ENCODE results near the gene COA8. TPM values are rescaled to one million over a fixed set of nuclear protein-coding genes. Genes with fewer than 3 reads are reported as not detected.

The COA8 gene
- total and polyA plus RNA-seq, 9 of the 15 experiments (the other 6 are each of a cell fraction or from before 2014, with no cell fraction given), result 5.0 to 35.3 (median 25.7) TPM

DNA sequence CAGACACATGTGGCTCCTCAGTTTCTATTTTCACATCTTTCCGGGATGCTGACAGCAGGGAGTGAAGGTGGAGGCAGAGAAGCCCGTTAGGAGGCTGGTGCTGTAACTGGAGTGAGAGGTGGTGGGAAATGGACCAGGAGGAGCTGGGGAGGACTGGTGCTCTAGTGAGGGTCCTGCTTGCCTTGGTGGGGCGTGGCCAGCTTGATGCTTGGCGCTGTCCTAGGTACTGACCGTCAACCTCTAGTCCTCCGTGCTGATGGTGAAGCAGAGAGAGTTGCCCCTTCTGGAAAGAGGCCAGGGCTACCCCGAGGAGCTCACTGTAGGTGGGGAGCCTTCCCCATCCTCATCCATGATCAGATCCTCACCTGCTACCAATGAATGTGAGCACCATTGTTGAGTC lies 32.4 kb upstream of the COA8 start (continued):
- TF ChIP-seq, protein P1, sequence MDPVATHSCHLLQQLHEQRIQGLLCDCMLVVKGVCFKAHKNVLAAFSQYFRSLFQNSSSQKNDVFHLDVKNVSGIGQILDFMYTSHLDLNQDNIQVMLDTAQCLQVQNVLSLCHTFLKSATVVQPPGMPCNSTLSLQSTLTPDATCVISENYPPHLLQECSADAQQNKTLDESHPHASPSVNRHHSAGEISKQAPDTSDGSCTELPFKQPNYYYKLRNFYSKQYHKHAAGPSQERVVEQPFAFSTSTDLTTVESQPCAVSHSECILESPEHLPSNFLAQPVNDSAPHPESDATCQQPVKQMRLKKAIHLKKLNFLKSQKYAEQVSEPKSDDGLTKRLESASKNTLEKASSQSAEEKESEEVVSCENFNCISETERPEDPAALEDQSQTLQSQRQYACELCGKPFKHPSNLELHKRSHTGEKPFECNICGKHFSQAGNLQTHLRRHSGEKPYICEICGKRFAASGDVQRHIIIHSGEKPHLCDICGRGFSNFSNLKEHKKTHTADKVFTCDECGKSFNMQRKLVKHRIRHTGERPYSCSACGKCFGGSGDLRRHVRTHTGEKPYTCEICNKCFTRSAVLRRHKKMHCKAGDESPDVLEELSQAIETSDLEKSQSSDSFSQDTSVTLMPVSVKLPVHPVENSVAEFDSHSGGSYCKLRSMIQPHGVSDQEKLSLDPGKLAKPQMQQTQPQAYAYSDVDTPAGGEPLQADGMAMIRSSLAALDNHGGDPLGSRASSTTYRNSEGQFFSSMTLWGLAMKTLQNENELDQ (CRISPR knock-in tag; IDR thresholded peaks at IDR 0.05; ENCODE audit: borderline replicate concordance), result no peak
- TF ChIP-seq, protein P2, sequence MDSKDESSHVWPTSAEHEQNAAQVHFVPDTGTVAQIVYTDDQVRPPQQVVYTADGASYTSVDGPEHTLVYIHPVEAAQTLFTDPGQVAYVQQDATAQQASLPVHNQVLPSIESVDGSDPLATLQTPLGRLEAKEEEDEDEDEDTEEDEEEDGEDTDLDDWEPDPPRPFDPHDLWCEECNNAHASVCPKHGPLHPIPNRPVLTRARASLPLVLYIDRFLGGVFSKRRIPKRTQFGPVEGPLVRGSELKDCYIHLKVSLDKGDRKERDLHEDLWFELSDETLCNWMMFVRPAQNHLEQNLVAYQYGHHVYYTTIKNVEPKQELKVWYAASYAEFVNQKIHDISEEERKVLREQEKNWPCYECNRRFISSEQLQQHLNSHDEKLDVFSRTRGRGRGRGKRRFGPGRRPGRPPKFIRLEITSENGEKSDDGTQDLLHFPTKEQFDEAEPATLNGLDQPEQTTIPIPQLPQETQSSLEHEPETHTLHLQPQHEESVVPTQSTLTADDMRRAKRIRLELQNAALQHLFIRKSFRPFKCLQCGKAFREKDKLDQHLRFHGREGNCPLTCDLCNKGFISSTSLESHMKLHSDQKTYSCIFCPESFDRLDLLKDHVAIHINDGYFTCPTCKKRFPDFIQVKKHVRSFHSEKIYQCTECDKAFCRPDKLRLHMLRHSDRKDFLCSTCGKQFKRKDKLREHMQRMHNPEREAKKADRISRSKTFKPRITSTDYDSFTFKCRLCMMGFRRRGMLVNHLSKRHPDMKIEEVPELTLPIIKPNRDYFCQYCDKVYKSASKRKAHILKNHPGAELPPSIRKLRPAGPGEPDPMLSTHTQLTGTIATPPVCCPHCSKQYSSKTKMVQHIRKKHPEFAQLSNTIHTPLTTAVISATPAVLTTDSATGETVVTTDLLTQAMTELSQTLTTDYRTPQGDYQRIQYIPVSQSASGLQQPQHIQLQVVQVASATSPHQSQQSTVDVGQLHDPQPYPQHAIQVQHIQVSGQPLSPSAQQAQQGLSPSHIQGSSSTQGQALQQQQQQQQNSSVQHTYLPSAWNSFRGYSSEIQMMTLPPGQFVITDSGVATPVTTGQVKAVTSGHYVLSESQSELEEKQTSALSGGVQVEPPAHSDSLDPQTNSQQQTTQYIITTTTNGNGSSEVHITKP (IDR thresholded peaks at IDR 0.05; ENCODE audit: partially characterized antibody), result no peak
- TF ChIP-seq KAT2B (IDR thresholded peaks at IDR 0.05; ENCODE audit: low read depth, low read length), result no peak
- TF ChIP-seq HDAC1 (IDR thresholded peaks at IDR 0.05), result 0 out of 4 replicates have a peak, but pooled peaks of 1 of the 2 experiments have one; percentile 51
- no peak for TF ChIP-seq SRF (CRISPR knock-in tag; IDR thresholded peaks at IDR 0.05)
- TF ChIP-seq MCM5 (IDR thresholded peaks at IDR 0.05; ENCODE audit: low read depth), result no peak
- no peak for TF ChIP-seq FOXJ3 (CRISPR knock-in tag; IDR thresholded peaks at IDR 0.05)
- no peak for TF ChIP-seq GABPB2 (CRISPR knock-in tag; conservative IDR thresholded peaks at IDR 0.05)
- TF ChIP-seq FOXK2 (conservative IDR thresholded peaks at IDR 0.05 in 1 of 2, IDR thresholded peaks at IDR 0.05 in 1 of 2; ENCODE audit: low read depth in 2 of 2), result no peak
- no peak for TF ChIP-seq TOE1 (IDR thresholded peaks at IDR 0.05; ENCODE audit: borderline replicate concordance)
- no peak for TF ChIP-seq TOE1 (CRISPR knock-in tag; IDR thresholded peaks at IDR 0.05; ENCODE audit: borderline replicate concordance, low read depth)
- no peak for TF ChIP-seq ZSCAN32 (CRISPR knock-in tag; IDR thresholded peaks at IDR 0.05)
